Activated CD8-positive, alpha-beta memory T cell treated with anti-CD3 and anti-CD28 coated beads for 24 hours (primary cell): ENCODE data around the gene DSC3.

Experiments
- DNase-seq: peaks from one replicate; pipeline ENCODE4 v3.0.0-alpha.2; 2020

Gene DSC3

DNA sequence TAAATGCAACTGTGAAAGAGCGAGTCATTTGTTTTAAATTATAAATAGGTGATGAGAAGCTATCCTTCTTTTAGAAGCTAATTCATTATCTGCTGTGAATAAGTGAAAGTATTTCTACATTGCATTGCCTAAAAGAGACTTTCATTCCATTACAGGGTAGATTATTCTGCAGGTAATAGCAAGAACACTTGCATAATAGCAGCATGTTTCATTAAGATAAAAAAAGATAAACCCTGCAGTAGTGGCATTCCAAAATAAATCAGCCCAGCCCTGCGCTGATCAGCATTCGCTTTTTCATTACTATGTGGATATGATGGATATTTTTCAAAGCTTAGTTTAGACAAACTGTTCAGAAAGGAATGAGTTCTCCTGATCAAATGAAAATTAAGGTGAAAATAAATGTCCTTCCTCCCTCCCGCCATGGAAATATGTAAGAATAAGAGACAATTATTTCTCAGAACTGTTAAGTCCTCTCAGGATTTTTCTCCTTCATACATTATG, 72.8 kb downstream of the DSC3 start:
- no peak for DNase-seq

DNA sequence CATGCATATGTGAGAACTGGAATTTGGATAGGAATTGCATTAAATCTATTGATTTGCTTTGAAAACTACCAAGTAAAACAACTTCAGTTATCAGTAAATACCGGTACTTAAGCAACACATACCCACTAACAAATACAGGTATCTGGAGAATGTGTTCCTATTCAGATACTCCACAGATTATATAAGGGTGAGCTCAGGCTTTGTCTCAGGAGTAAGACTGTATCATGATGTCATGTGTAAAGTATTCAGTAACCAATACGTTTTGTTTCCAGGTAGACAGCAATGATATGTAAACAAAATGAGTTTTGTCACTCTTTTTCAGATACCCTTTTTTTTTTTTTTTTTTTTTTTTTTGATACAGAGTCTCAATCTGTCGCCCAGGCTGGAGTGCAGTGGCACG, 74.8 kb downstream of the DSC3 start:
- DNase-seq: no peak

DNA sequence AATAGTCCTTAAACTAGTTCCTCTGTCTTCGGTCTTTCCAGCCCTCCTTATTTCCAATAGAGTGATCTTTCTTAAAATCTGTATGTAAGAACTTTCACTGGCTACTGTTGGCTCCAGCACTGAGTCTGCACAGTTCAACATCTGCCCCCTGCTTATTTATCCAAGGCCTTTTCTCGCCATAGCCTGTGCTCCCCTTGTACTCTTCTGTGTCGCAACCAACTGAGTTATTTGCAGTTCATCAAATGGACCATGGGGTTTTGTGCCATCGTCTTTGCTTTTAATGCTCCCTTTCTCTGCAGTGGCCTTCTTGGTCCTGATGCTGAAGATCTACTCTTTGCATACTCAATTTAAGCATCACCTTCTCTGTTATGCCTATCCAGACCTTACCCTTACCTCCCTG, 77.3 kb downstream of the DSC3 start:
- DNase-seq: no peak

DNA sequence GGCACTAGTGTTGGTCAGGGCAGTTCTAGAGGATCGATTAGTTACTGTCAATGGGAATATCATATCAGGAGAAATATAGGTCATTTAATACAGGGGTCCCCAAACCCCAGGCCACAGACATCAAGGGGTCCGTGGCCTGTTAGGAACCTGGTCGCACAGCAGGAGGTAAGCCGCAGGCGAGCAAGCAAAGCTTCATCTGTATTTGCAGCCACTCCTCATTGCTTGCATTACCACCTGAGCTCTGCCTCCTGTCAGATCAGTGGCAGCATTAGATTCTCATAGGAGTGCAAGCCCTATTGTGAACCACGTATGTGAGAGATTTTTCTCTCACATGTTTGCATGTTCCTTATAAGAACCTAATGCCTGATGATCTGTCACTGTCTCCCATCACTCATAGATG, 81.9 kb downstream of the DSC3 start:
- DNase-seq: no peak

DNA sequence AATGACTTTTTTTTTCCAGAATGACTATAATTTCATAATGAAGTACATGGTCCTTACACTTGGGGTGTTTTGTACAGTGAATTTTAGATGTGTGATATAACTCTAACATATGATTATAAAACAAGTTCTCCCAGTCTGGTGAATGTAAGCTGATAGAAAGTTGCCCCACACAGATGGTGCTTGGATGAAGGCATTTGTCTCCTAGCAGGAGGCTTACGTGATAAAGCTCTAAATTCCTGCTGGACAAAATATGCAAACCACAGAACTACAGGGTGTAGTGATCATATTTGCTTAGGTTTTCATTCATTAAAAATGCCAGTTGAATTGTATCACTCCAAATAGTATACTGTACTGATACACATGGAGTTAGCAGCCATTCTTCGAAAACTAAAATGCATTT, 85.5 kb downstream of the DSC3 start:
- DNase-seq: no peak

DNA sequence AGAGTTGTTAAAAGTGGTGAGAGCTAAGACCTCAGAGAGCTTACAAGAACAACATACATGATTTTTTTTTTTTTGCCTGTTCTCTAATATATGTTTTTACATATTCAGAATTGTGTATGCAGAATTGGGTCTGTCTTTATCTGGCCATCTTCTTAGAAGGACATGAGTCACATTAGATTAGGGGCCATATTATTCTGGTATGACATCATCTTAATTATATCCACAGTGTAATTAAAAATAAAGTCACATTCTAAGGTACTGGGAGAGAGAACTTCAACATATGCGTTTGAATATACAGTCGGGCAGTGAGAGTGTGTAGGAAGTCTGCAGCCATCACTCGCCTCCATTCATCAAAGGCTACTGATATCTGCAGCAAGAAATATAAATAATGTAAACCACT, 88.3 kb downstream of the DSC3 start:
- DNase-seq: no peak

DNA sequence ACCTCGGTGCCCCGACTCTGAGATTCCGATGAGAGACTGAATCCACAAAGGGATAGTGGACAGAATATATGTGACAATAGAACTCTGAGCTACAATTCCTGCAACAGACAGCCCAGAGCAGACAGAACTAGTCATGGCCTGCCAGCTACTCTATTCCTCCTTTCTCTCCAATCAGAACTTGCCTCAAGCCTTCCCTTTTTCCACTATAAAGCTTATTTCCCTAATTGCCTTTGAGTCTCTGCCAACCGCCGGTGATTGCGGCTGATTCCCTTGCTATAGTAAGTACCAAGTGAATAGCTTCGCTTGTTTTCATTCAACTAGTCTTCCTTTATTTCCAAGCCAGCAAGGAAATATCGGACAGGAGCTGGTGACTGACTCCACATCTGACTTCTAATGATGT, 96.8 kb downstream of the DSC3 start:
- no peak for DNase-seq

DNA sequence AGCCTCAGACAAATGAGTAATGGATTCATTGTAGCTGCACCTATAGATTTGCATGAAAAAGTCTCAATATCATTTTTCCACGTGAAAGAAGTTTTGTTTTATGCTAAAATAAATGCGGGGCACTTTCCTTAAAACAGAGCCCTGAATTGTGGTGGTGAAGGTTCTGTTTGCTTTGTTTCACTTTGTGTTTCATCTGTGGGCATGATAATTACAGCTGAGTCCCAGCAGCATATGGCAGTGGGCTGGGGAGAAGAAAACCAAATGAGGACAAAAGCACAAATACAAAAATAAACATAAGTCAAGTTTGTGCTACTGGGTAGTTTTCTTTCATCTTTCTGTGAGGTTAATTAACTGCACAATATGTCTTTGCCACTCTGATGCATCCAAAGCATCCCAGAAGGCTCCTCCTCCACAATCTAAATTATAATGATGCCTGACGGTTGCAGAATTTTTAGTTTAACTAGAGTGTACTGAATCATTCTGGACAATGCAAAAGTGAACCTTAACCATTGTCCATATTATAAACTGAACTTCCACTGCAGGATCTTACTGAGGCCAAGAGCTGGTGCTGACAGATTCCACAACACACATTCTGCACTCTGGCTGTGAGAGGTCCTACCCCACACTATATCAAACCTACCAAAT, 97.6 kb downstream of the DSC3 start:
- DNase-seq: no peak

DNA sequence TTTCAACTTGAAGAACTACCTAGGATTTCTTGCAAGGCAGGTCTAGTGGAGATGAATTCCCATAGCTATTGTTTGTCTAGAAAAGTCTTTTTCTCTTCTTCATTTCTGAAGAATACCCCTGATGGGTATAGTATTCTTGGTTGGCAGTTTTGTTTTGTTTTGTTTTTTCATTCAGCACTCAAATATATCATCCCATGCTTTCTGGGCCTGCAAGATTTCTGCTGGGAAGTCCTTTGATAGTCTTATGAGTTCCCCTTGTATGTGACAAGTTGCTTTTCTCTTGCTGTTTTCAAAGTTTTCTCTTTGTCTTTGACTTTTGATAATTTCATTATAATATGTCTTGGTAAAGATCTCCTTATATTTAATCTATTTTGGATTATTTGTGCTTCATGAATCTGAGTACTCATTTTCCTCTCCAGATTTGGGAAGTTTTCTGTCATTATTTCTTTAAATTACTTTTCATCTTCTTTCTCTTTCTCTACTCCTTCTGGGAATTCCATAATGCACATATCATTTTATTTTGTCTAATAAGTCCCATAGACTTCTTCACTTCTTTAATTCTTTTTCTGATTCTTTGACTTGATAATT, 101.5 kb downstream of the DSC3 start:
- no peak for DNase-seq
